GM21423 (cell line): ENCODE measurements around the gene ANKRD6.

Experiments used
- ATAC-seq: cut with Tn5 transposase; IDR thresholded peaks from one replicate; pipeline ENCODE4 v1.9.1; 2021; ENCODE audit warnings: mild to moderate bottlenecking, moderate library complexity; ENCODE audit not compliant: unreplicated experiment

ANKRD6 gene

DNA sequence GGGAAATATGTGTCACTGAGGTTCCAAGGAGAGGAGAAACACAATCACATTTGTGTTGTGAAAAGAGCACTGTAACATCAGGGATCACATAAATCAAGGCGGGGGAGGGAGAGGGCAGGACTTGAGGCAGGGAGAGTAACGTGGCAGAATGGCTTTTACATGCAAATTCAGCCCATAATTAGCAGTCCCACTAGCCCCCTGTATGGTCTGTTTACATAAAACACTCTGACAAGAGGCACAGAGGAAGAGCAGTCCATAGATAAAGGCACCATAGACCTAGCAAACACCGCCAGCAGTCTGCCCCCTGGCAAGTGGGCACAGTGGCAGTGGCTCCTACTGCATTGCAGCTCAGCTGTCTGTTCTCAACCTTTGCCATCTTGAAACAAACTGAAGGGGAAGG lies 122.9 kb downstream of the ANKRD6 start:
- ATAC-seq = no peak

DNA sequence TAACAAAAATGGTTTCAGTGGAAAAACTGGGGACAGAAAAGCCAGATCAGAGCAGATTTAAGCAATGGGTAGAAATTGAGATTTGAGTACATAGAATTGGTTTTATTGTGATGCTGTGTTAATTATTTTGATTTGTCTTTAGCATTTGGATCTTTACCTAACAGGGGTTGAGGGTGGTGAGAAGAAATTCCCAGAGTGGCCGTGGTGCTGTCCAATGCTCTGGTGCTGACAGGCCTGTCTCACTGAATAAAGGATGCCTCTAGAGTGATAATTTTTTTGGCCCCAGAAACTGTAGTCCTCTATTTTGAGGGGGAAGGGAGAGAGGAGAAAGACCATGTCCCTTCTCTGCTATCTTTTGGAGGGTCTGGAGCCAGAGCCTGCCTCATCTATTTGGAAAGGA lies 126.5 kb downstream of the ANKRD6 start:
- ATAC-seq = no peak

DNA sequence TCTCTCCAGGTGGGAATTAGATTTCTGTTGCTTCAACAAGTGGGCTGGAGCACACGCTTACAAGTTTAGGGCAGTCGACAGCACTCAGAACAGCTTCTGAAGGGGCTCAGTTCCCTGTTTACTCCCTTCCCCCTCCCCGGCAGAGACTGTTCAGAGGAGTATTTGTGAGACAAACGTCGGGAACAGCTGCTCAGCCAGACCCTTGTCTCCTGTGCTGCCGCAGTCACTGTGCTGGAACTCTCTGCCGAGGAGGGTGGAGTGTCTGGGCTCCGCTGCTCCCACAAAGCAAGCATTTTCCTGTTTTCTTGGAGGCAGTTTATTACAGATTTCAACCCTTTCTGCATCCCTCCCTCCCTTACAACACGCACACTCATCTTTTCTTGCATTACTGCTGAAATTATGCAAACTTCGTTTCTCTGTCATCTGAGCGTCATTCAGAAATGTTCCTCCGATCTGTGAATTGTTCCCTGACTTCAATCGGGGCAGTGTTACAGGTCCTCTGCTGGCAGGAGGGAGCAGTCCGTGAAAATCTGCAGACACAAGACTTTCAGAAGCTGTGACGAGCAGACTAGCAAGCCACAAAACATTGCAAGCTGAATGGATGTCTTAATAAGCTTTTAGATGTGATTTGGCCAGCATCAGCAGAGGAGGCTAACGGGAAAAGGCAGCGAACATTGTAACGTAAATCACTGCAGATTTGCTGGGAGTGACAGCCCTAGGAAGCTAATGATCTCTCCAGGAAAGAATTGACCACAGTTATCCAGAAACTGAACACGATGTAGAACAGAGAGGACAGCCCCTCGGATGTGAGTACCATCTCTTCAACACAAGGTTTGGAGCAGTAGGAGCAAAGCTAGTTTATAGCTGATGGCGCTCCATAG lies 129.4 kb downstream of the ANKRD6 start:
- ATAC-seq = no peak

DNA sequence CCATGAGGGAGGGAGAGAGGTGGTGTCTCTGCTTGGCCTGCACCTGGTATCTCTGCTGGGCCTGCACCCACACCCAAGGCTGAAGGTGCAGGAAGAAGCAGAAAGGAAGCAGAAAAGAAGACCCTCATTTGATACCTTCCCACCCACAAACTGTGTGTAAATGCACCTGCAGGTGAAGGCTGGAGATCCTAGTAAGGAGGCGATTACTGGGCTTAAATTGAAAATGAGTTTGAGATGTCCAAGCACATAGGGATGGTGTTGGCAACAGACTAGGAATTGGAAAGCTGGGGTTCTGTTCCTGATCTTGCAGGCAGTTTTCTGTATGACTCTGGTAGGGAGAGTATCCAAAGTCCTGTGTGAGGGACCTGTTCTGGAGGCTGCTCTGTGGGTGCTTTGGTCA lies 130.9 kb downstream of the ANKRD6 start:
- no peak for ATAC-seq

DNA sequence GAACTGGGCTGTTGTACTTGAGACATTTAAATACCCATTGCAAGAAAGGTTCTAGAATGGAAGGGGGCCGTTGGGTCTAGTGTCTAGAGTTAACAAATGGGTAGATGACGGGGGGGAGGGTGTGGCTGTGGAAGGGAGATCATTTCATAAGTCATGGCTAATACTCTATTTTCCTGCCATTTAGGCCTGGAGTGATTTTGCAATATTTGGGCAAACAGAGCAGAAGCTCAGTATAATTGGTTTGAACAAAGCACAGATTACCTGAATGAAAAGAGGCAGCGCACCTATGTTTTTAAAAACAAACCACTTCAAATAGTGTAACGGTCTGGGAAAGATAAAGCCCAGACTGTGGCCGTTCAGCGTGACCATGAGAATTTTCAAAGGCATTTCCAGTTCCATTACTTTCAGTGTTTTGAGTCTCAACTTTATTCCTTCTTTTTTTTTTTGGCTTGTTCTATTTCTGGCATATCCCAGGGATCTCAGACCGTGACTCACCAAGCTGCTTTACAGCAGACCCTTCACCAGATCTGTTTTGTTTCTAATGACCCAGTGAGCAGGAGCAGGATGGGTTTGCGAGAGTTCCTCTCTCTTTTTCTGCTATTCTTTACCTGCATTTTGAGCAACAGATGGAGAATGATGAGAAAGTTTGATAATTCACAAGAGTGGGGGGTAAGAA lies 131.9 kb downstream of the ANKRD6 start:
- no peak for ATAC-seq

GRCh38 chr6:89566008-89566800 lies 133.3 kb downstream of the ANKRD6 start:
- ATAC-seq = no peak

GRCh38 chr6:89566930-89567629 lies 134.1 kb downstream of the ANKRD6 start:
- ATAC-seq = no peak

DNA sequence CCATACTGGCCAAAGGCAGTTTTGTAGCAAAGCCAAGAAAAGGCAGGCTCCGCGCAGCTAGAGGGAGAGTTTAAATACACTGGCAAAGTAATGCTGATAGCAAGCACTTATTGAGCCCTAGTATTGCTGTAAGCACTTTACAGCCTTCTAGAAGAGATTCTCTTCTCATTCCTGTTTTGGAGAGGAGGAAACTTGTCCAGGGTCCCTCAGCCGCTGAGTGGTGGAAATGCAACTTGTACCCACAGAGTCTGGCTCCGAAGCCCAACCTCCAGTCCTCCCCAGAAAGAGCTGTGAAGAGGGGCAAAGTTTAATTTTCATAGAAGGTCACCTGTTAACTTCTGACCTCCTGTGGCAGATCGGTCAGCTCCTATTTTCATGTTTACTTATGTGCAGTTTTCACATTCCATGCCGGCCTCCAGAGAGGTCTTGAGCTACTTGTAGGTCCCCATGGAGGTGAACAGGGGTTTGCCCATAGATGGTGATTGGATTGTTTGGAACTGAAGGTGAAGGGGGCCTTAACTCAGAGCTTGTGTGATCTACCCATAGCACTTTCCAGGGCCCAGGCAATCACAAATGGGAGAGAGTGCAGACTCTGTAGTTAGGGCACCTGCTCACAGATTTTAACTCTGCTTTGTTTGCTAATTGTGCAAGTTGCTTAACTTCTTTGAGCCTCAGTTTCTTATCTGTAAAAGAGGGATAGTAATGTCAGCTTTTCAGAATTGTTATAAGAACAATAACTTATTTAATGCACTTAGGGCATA lies 134.9 kb downstream of the ANKRD6 start:
- ATAC-seq = no peak

- no peak for ATAC-seq
These were observed 142.1 kb downstream of the ANKRD6 start for GRCh38 chr6:89574910-89575561.

DNA sequence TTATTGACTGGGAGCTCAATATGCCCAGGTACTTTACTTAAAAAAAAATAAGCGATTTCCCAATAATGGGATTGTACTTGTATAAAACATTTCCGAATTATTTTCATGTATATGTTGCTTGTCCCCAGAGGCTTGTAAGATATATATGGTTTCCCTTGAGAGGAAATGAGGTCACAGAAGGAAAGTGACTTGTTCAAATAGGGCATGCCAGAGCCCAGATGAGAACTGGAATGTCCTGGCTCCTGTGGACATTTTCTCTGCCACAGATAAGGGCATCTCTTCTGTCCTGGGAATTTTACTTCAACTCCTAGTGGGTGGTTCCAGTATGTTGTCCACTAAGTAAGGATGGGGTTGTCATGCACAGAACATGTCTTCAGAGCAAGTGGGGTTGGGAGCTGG lies 142.6 kb downstream of the ANKRD6 start:
- ATAC-seq = no peak

GRCh38 chr6:89580997-89581666 lies 148.2 kb downstream of the ANKRD6 start:
- no peak for ATAC-seq

- no peak for ATAC-seq
These were observed 148.7 kb downstream of the ANKRD6 start for GRCh38 chr6:89581689-89582088.

- no peak for ATAC-seq
These were observed 149.8 kb downstream of the ANKRD6 start for GRCh38 chr6:89582669-89583325.

DNA sequence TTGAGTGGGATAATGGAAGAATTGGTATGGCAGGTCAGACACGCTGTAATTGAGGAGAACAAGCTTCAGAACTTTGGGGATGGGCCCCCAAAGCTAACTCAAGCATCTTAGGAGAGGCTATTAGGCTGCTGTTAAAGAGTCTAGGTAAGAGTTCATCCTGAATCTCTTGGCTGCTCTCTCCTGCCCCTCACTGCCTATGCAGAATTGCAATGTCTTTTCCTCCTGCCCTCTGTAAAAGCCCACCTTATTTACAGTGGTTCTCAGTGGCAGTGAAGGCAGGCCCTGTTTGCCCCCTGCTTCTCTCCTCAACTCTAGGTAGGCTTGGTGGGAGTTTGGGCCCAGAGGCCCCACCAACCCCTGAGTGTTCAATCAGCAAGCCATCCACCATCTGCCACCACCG lies 150.6 kb downstream of the ANKRD6 start:
- no peak for ATAC-seq

GRCh38 chr6:89584539-89584938 lies 151.6 kb downstream of the ANKRD6 start:
- ATAC-seq = no peak

- ATAC-seq = no peak
These were observed 152.2 kb downstream of the ANKRD6 start for GRCh38 chr6:89585154-89585553.

DNA sequence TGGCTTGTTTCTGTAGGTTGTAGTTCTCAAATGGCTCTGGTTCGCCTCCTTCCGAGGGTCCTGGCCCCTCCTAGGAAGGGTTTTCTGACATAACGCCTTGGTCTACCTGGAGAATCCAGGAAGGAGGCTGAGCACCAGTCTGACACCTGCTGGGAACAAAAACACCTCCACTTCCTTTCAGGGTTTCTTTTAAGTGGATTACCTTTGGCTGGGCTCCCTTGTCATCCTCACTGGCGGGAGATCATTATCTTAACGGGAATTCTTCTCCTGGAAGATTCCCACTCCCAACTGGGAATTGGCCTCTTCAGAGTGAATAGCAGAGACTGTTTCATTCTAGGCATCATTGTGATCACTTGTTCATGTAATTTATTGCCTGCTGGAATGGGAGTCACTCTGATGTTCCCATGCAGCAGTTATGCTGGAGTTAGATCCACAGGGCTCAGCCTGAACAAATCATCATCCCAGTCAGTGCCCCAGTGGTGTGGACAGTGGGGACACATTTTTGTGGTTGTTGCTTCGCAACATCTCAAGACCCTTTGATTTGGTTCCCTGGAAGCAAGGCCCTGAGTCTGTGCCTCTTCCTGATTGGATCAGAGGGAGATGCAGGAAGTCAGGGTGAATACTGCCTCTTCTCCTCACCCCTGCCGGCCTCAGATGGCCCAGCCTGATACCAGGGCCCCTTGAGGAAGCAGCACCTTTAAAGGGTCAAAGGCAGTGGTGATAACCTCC lies 156.5 kb downstream of the ANKRD6 start:
- no peak for ATAC-seq

- no peak for ATAC-seq
These were observed 157.2 kb downstream of the ANKRD6 start for GRCh38 chr6:89590133-89590532.
